Hematopoietic multipotent progenitor cell treated with erythropoietin and hydrocortisone succinate and interleukin-3 and kit ligand, for 4 days (in vitro differentiated cells): ENCODE data around the gene AUTS2.
"Not testable (repeated sequence)": the region's sequence is repeated elsewhere in the genome, so short reads cannot be mapped to it uniquely, and the experiment has no call there.

Experiments
- DNase-seq: peaks from one replicate; pipeline ENCODE4 v3.0.0-alpha.2; 2015

The AUTS2 gene

DNA sequence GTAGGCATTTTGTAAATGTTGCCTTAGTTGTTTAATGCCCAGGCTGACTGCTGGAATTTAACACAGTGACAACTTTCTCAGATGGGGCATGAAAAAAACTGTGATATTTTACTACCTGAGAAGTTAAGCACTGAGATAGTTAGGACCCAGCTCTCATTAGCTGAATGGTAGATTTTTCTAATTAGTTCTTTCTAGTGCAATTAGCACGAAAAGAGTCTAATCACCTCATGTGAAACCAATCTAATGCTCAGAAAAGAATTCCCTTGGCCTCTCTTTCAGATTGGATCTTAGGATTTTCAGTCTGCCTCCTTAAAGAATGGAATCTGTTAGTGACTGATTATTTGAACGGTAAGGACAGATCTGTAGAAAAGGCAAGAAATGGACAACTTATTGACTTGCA, 743.2 kb downstream of the AUTS2 start:
- no peak for DNase-seq

GRCh38 chr7:70343519-70343918, 745.2 kb downstream of the AUTS2 start:
- no peak for DNase-seq

DNA sequence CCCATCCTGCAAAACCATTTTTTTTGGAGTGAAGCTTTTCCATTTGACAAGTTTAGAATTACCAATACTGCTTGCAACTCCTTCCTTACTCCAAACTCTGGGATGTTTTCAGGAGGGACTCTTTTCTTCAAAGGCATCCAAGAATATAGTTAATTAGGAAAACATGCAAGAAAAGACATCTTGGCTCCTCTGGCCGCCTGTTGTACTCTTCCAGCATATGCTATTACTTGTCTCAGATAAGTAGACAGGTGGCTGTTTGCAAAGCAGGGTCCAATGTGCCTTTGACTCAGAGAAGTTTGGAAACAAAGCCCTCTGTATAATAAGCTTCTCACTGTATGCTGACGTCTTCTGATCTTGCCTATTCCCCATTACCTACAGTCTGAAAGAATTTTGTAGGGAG, 746.5 kb downstream of the AUTS2 start:
- no peak for DNase-seq

DNA sequence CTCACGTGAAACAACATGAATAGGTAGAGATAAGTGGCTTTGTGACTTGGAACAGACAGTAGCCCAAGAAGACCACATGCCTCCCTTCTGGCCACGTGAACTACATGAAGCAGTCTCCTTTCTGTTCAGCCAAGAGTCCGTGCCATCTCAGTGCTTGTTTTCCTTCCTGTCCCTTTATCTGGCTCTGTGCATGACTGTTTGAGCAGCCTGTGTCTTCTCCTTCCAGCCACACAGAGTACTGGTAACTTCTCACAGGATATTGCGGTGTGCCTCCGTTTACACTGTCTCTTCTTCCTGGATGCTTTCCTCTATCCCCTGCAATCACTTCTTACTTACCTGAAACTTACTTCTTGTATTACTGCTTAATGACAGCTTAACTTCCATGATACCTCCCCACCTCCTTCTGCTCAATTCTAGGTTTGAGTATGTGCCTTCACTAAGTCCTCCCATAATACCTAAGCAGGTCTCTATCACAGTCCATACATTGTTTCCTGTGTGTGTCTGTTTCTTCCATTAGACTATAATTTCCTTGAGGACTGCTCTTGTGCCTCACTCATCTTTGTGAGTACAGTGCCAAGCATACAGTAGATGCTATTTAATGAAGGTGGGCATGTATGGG, 748.7 kb downstream of the AUTS2 start:
- DNase-seq, result peak; percentile 13

- DNase-seq, result no peak
These were observed 749.4 kb downstream of the AUTS2 start for GRCh38 chr7:70347463-70348254.

DNA sequence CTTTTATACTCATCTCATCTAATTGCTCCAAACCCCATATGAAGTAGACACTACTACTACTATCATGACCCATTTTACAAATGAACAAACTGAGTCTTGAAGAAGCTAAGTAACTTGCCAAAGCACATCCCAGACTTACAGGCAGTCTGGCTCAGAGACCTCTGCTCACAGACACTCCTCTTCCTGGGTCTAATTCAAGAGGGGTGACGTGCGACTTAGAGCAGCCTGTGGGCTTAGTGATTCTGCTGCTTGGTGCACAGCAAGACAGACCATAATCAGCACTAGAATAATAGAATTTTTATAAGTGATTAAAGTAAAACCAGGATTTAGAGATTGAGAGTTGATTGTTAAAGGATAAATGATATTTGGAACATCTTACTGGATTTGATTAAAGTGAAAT, 750.8 kb downstream of the AUTS2 start:
- no peak for DNase-seq

DNA sequence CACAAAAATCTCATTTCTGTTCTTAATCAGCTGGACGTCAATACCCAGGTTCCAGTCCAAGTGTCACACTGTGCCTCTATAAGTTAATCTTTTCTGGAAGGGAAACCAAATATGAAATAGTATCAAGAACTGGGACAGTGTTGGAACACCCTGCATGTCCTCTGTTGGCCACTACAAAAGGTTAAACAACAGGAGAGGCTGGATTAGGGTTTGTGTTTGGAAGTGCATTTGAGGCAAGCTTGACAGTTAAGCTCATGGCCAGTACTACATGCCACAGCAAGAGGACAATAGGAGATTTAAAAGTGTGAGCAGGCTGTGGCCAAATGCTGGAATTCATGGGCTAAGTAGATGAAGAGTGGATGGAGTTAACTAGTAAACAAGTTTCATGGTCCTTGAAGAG, 751.5 kb downstream of the AUTS2 start:
- no peak for DNase-seq

DNA sequence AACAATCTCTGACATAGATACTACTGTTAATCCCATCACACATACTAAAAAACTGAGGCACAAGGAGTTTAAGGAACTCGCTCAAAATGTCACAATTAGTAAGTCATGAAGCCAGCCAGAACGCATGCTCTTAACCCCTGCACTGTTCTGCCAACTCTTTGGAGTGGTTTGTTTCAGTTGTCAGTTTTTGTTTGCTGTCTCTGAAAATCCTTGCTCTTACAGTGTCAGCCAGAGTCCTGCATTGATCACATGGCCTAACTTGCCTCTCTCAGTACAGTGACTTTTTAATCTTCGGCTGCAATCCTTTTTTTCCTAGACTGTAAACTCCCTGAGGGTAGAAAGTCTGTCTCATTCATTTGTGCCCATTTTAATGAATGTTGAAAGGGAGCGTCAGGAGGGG, 753.8 kb downstream of the AUTS2 start:
- no peak for DNase-seq

DNA sequence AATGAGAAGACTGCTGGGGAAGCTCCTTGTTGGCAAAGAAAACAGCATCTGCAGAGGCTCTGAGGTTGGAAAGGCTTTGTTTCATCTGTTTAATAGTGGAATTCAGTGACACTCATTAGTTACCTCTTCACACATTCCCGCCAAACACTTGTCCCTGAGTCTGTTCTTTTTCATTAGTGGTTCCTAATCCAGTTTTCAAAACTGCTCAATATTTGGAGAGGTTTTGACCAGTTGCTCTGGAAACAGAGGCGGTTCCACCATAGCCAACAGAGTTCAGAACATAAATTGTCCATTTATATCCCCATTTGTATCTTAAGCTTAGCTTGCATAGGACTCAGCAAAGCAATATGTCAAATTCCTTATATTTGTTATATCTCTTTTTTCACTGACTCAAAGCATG, 754.6 kb downstream of the AUTS2 start:
- DNase-seq, result no peak

DNA sequence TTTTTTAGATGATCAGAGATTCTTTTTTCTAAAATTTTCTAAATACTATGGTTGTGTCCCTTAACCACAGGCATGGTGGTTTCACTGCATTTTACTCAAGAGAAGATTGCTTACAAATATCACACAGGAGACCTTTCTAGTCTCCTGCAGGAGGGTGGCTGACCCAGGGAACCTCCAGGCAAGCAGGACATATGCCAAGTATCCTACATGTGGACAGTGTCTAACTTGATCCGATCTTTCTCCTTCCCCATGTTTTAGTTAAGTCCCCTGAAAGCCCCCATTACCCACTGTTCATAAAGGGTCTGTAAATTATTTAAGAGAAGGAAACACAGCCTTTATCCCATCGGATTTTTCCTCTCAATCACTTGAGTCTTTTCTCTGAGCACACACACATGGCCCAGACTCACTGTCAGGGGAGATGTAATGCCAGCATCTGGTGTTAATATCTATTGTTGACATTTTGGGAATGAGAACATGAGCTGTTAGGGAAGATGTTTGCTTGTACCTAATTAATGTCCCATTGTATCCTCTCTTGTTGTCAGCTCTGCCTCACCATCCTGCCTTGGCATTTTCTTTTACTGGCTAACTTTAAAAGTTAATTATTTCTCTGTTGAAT, 755.2 kb downstream of the AUTS2 start:
- no peak for DNase-seq

- DNase-seq, result no peak
These were observed 755.7 kb downstream of the AUTS2 start for GRCh38 chr7:70353946-70354335.

DNA sequence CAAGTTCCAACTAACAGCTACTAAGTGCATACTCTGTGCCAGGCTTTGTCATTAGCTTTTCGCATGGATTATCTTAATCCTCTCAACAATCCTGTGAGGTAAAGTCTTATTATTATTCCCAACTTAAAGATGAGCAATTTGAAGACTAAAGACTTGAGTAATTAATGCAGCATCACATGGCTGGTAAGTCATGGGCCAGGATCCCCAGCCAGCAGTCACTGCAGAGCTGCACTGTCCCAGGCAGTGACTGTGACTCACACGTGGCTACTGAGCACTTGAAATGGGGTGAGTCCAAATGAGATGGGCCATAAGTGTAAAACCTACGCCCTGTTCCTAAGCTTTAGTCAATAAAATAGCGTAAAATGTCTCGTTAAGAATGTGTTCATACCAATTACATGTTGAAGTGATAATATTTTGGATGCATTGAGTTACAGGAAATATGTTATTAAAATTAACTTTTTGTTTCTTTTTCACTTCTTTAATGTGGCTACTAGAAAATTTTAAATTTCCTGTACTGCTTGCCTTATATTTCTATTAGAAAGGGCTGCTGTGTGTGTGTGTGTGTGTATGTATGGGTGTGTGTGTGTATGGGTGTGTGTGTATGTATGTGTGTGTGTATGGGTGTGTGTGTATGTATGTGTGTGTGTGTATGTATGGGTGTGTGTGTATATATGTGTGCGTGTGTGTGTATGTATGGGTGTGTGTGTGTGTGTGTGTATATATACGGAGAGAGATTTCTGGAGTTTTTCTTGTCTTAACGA, 756.3 kb downstream of the AUTS2 start:
- no peak for DNase-seq

DNA sequence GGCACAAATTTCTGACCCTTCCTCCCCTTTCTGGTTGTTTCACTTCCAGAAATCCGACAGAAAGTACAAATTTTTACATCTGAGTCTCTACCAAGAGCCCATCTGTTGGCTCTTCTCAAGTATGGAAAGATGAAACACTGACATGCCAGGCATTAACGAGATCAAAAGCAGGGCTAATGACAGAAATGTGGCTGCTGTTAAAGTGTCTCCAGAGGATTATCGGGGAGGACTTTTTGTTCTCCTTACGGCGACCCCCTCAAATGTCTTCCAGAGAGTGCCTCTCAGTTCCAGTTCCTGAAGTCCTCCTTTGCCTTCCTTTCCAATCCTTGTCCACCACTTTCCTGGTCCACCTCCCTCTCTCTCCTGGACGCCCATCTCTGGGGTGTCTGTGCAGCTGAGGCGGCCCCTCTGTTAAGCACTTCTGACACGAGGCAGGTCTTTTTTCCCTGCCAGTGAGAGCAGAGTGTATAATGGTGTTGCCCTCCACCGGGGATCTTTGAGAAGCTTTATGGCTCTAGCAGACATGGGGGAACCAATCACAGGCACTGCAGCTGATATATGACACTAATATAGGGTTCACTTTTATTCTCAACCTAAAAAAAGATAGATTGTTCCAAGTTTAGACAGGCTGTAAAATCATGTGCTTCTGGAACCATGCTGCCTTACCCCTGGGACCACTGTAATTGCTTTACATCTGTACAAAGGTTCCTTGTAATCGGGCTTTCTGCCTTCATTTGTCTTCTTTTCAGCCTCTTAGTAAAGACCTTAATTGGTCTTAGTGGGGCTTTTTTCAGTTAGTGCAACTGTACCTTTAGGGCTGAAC, 757.1 kb downstream of the AUTS2 start:
- DNase-seq, result no peak

- no peak for DNase-seq
These were observed 758.0 kb downstream of the AUTS2 start for GRCh38 chr7:70356085-70356786.

- no peak for DNase-seq
These were observed 758.6 kb downstream of the AUTS2 start for GRCh38 chr7:70356787-70357328.

- DNase-seq, result no peak
These were observed 762.3 kb downstream of the AUTS2 start for GRCh38 chr7:70360557-70360956.

GRCh38 chr7:70361821-70362220, 763.5 kb downstream of the AUTS2 start:
- DNase-seq, result peak; percentile 80

DNA sequence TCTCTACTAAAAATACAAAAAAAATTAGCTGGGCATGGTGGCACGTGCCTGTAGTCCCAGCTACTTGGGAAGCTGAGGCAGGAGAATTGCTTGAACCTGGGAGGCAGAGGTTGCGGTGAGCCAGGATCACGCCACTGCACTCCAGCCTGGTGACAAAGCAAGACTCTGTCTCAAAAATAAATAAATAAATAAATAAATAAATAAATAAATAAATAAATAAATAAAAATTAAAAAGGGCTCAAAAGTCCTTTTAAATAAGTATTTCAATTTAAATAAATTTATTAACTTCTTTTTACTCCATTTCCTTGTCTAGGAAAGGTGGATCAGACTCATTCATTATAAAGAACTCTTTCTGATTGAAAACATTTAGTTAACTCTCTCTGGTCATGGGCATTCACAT, 766.1 kb downstream of the AUTS2 start:
- not testable (repeated sequence) for DNase-seq

GRCh38 chr7:70371652-70372051, 773.4 kb downstream of the AUTS2 start:
- no peak for DNase-seq

- no peak for DNase-seq
These were observed 774.7 kb downstream of the AUTS2 start for GRCh38 chr7:70372768-70373515.
